Neuronal stem cell (in vitro differentiated cells): ENCODE results near the gene SH2D1A.

ENCODE experiments used
- DNase-seq: peaks from one replicate; pipeline ENCODE4 v3.0.0-alpha.2; 2013; ENCODE audit warnings: low spot score
- H2AFZ ChIP-seq: one replicate; pipeline ENCODE4 v1.6.1; 2013; ENCODE audit warnings: mild to moderate bottlenecking, low read length, inconsistent platforms
- H2AK5ac ChIP-seq: 2 replicates; pipeline ENCODE4 v1.6.1; 2013; ENCODE audit warnings: low read depth, mild to moderate bottlenecking, inconsistent platforms, low read length, moderate library complexity, mixed read lengths
- H2BK120ac ChIP-seq: 2 replicates; pipeline ENCODE4 v1.6.1; 2013; ENCODE audit warnings: low read depth, mild to moderate bottlenecking, inconsistent platforms, low read length, moderate library complexity, mixed read lengths
- H2BK12ac ChIP-seq: one replicate; pipeline ENCODE4 v1.6.1; 2013; ENCODE audit warnings: low read length, inconsistent platforms
- H2BK15ac ChIP-seq: 2 replicates; pipeline ENCODE4 v1.6.1; 2013; ENCODE audit warnings: mild to moderate bottlenecking, low read length, inconsistent platforms, mixed read lengths
- H2BK5ac ChIP-seq: one replicate; pipeline ENCODE4 v1.6.1; 2013; ENCODE audit warnings: inconsistent platforms, mild to moderate bottlenecking, low read length, moderate library complexity
- H3K14ac ChIP-seq: one replicate; pipeline ENCODE4 v1.6.1; 2013; ENCODE audit warnings: low read length, inconsistent platforms
- H3K18ac ChIP-seq: 2 replicates; pipeline ENCODE4 v1.6.1; 2013; ENCODE audit warnings: low read length, inconsistent platforms
- H3K23ac ChIP-seq: 2 replicates; pipeline ENCODE4 v1.6.1; 2013; ENCODE audit warnings: low read depth, mild to moderate bottlenecking, mixed read lengths, low read length, inconsistent platforms; ENCODE audit not compliant: poor library complexity
- H3K27ac ChIP-seq: replicated peaks from 3 replicates; pipeline ENCODE4 v1.5.1; 2013; ENCODE audit warnings: low read length, inconsistent platforms
- H3K27me3 ChIP-seq, 3 experiments: 2 replicates each; pipeline ENCODE4 v1.6.1; 2013; ENCODE audit warnings: low read length in 3 of 3, mild to moderate bottlenecking in 2 of 3, inconsistent platforms in 1 of 3, low read depth in 1 of 3, mixed read lengths in 1 of 3, moderate library complexity in 1 of 3; ENCODE audit not compliant: control insufficient read depth in 3 of 3, insufficient read depth in 3 of 3
- H3K36me3 ChIP-seq, 2 donors: replicated peaks in 1 of 2; 2 replicates each; pipeline ENCODE4 v1.6.1; 2013; ENCODE audit warnings: low read length in 2 of 2; ENCODE audit not compliant: control insufficient read depth in 2 of 2, insufficient read depth in 2 of 2
- H3K4ac ChIP-seq: 2 replicates; pipeline ENCODE4 v1.6.1; 2013; ENCODE audit warnings: inconsistent platforms, mild to moderate bottlenecking, low read length, moderate library complexity
- H3K4me1 ChIP-seq, 2 donors: 1 replicate in 1 of 2; 2 replicates in 1 of 2; pipeline ENCODE4 v1.6.1; 2013; ENCODE audit warnings: low read length in 2 of 2, low read depth in 1 of 2; ENCODE audit not compliant: control insufficient read depth in 2 of 2, insufficient read depth in 1 of 2
- H3K4me2 ChIP-seq: one replicate; pipeline ENCODE4 v1.6.1; 2013; ENCODE audit warnings: mild to moderate bottlenecking, low read length, inconsistent platforms; ENCODE audit not compliant: insufficient read depth, poor library complexity, severe bottlenecking
- H3K4me3 ChIP-seq, 2 donors: 2 replicates each; pipeline ENCODE4 v1.5.1; 2013; ENCODE audit warnings: low read length in 2 of 2, mild to moderate bottlenecking in 2 of 2, inconsistent platforms in 1 of 2, moderate library complexity in 1 of 2
- H3K79me1 ChIP-seq: one replicate; pipeline ENCODE4 v1.6.1; 2013; ENCODE audit warnings: low read depth, mild to moderate bottlenecking, inconsistent platforms, low read length, moderate library complexity
- H3K9ac ChIP-seq: one replicate; pipeline ENCODE4 v1.6.1; 2013; ENCODE audit warnings: mild to moderate bottlenecking, low read depth, low read length, inconsistent platforms; ENCODE audit not compliant: poor library complexity
- H3K9me3 ChIP-seq, 2 donors: replicated peaks in 1 of 2; 2 replicates each; pipeline versions ENCODE3 to v1.6.1; 2013; ENCODE audit warnings: low read length in 2 of 2, mild to moderate bottlenecking in 2 of 2, inconsistent platforms in 1 of 2, low read depth in 1 of 2, mixed read lengths in 1 of 2, moderate library complexity in 1 of 2; ENCODE audit not compliant: control insufficient read depth in 2 of 2, insufficient read depth in 1 of 2
- H4K8ac ChIP-seq: one replicate; pipeline ENCODE4 v1.6.1; 2013; ENCODE audit warnings: low read depth, mild to moderate bottlenecking, inconsistent platforms, low read length, moderate library complexity
- H4K91ac ChIP-seq: one replicate; pipeline ENCODE4 v1.6.1; 2013; ENCODE audit warnings: low read length, low read depth, mild to moderate bottlenecking, inconsistent platforms; ENCODE audit not compliant: poor library complexity
- WGBS, 2 donors: extraction: QIAGEN DNeasy Blood & Tissue Kit; methylation state at CpG; one replicate each; pipeline ENCODE4 v1.1.7; 2013; ENCODE audit warnings: missing lambda C conversion rate in 2 of 2, mixed read lengths in 1 of 2; ENCODE audit not compliant: insufficient read length in 2 of 2, insufficient replicate concordance in 1 of 2; ENCODE audit errors: extremely low coverage in 2 of 2; 5-methylcytosine and 5-hydroxymethylcytosine counted together

The SH2D1A gene

DNA sequence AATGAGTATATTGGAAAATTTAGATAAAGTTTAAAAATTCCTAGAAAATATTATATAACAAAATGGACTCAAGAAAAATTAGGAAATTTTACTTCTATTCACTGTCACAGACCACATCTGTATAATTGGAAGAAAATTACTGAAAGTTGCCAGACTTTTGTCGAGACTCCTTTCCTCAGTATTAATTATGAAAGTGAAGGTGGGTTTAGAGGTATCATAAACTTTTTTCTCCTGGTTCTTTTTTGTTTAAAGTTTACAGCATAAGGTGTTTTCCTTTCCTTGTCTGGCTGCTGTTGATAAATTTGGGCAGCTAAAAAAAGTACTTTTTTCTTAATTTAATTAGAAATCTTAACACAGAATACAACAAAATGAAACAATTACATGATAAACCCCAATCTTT, 20.6 kb upstream of the SH2D1A start:
- Histone ChIP-seq H3K23ac (no peak overlapping the region), H3K4ac (no peak overlapping the region)

DNA sequence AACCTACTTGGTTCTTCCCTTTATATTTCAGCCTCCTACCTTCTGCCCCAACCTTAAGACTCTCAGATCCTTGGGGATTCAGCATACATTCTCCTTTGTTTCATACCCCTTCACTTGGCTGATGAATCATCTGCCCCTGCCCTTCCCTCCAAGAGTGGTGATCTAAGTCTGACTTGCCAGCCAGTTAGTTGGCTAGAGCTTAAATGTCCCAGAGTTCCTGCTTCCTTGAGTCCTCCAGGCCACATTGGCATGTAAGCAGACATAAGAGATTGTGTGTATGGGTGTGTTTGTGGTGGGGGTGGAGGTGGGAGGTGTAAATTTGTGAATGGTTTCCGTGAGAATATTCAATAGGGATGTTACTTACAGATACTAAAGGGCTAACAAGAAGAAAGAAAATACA, 17.6 kb upstream of the SH2D1A start:
- no peaks in the 10 kb centered on the region for H3K36me3 ChIP-seq
- no peak overlapping the region for H4K8ac ChIP-seq
- H2BK12ac ChIP-seq: no peak overlapping the region
- no peak overlapping the region for H3K4ac ChIP-seq
- no peak overlapping the region for H3K18ac ChIP-seq
- H3K4me1 ChIP-seq: no peaks in the 10 kb centered on the region
- 100% methylated on average over 1 of the region's 1 CpG; no CpG with 5 or more reads in 1 of the 2 donors for WGBS, 2 donors
- H2AK5ac ChIP-seq: no peak overlapping the region
- no peak overlapping the region for H4K91ac ChIP-seq
- H3K23ac ChIP-seq: no peak overlapping the region
- no peak overlapping the region for H3K27ac ChIP-seq
- H2BK5ac ChIP-seq: no peak overlapping the region
- no peak overlapping the region for H2BK120ac ChIP-seq
- no peaks in the 10 kb centered on the region for H3K9me3 ChIP-seq
- no peaks in the 10 kb centered on the region for H3K27me3 ChIP-seq
- no peak overlapping the region for H2BK15ac ChIP-seq
- DNase-seq: no peak
- no peak overlapping the region for H3K14ac ChIP-seq
- H3K4me2 ChIP-seq: no peak overlapping the region
- H2AFZ ChIP-seq: peak overlapping the region; percentile 40
- H3K9ac ChIP-seq: no peak overlapping the region
- H3K4me3 ChIP-seq: no peak overlapping the region
- H3K79me1 ChIP-seq: no peaks in the 10 kb centered on the region

More for the DNA sequence above, 20.6 kb upstream of the SH2D1A start:
- H2AK5ac ChIP-seq: no peak overlapping the region
- no peak overlapping the region for H3K9ac ChIP-seq
- H4K8ac ChIP-seq: no peak overlapping the region
- no peaks in the 10 kb centered on the region for H3K36me3 ChIP-seq
- no peak overlapping the region for H2BK120ac ChIP-seq
- H2BK15ac ChIP-seq: no peak overlapping the region
- no peaks in the 10 kb centered on the region for H3K27me3 ChIP-seq
- no peak overlapping the region for H4K91ac ChIP-seq
- no peak for DNase-seq
- H2AFZ ChIP-seq: no peak overlapping the region
- no peak overlapping the region for H3K14ac ChIP-seq
- no peaks in the 10 kb centered on the region for H3K79me1 ChIP-seq
- H3K18ac ChIP-seq: no peak overlapping the region
- no CpG with 5 or more reads among the region's 1 CpG for WGBS, 2 donors
- H3K27ac ChIP-seq: no peak overlapping the region
- no peak overlapping the region for H2BK12ac ChIP-seq
- H3K4me2 ChIP-seq: no peak overlapping the region
- H3K9me3 ChIP-seq: no peaks in the 10 kb centered on the region
- no peaks in the 10 kb centered on the region for H3K4me1 ChIP-seq
- no peak overlapping the region for H3K4me3 ChIP-seq
- no peak overlapping the region for H2BK5ac ChIP-seq

DNA sequence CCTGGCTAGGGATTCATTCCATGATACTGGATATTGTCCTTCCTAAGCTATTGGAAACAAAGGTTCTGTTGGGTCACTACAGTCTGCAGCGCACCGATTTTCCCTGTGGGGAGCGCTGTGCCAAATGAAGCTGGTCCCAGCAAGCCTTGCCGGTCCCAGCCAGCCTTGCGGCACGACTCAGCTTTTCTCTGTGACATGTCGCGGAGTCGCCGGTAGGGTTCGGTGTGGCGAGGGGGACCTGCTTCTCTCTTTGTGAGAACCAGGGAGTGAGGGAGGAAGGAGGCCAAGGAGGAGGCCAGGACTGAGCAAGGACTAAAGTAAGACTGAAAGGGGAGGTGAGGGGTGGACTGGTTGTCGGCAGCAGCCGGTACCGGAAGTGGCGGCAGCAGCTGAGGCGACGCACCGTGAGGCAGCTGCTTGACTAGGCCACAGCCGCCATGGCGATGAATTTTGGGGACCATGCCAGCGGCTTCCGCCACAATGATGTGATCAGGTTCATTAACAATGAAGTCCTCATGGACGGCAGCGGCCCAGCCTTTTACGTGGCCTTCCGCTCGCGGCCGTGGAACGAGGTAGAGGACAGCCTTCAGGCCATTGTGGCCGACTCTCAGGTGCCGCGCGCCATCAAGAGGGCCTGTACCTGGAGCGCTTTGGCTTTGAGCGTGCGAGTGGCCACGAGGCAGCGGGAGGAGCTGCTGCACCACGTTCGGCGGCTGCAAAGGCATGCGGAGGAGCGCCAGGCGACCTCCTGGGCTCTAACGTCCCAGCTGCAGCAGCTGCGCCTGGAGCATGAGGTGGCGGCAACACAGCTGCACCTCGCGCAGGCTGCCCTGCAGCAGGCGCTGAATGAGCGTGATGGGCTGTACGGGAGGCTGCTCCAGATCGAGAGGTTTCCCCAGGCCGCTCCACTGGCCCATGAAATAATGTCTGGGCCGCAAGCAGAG, 13.6 kb upstream of the SH2D1A start, which contains the start of gene TEX13D:
TEX13D (plus strand) TSS at position 180 of the 944 bp plus-strand sequence; CDS start at position 438, 258 bp downstream.
- Histone ChIP-seq H2BK15ac (no peak within 1 kb of the TSS), H2BK12ac (no peak within 1 kb of the TSS), H3K4me1 (no peaks in the 10 kb centered on the region), H3K18ac (peak within 1 kb of the TSS; percentile 48), H2AK5ac (peak within 1 kb of the TSS; percentile 63), H2BK120ac (no peak within 1 kb of the TSS), H3K79me1 (no peaks in the 10 kb centered on the region), H3K23ac (no peak within 1 kb of the TSS), H3K27ac (no peak within 1 kb of the TSS), H3K4me2 (no peak within 1 kb of the TSS), H3K36me3 (no peaks in the 10 kb centered on the region), H4K8ac (no peak within 1 kb of the TSS), H3K14ac (no peak within 1 kb of the TSS), H2BK5ac (no peak within 1 kb of the TSS), H3K4ac (no peak within 1 kb of the TSS), H2AFZ (no peak within 1 kb of the TSS), H3K4me3 (no peak within 1 kb of the TSS), H3K9ac (no peak within 1 kb of the TSS), H3K27me3 (no peaks in the 10 kb centered on the region), H4K91ac (no peak within 1 kb of the TSS), H3K9me3 (no peaks in the 10 kb centered on the region)
- no CpG with 5 or more reads among the region's 57 CpGs for WGBS, 2 donors
- no peak for DNase-seq

DNA sequence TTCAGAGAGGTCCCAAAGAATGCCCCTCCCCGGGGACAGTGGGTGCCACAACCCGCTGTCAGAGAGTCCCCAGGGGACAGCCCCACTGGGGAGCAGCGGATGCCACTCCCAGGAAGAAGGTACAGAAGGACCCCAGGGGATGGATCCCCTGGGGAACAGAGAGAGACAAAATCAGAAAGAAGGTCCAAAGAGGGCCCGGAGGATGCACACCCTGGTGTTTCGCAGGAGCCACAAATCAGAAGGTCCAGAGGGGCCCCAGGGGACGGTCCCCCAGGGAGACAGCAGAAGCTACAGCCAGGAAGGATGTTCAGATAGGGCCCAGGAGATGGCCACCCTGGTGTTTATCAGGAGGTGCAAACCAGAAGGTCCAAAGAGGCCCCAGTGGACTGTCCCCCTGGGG, 12.5 kb upstream of the SH2D1A start:
- Histone ChIP-seq H3K9me3 (no peaks in the 10 kb centered on the region), H3K4ac (no peak overlapping the region), H3K27me3 (no peaks in the 10 kb centered on the region), H2AFZ (no peak overlapping the region), H3K9ac (no peak overlapping the region), H3K4me2 (no peak overlapping the region), H3K23ac (no peak overlapping the region), H3K14ac (no peak overlapping the region), H4K8ac (no peak overlapping the region), H2BK12ac (no peak overlapping the region), H3K4me1 (no peaks in the 10 kb centered on the region), H2AK5ac (no peak overlapping the region), H4K91ac (no peak overlapping the region), H3K36me3 (no peaks in the 10 kb centered on the region), H2BK15ac (no peak overlapping the region), H3K18ac (no peak overlapping the region), H3K27ac (no peak overlapping the region), H2BK120ac (no peak overlapping the region), H3K4me3 (no peak overlapping the region), H3K79me1 (no peaks in the 10 kb centered on the region), H2BK5ac (no peak overlapping the region)
- no peak for DNase-seq
- WGBS, 2 donors: no CpG with 5 or more reads among the region's 6 CpGs
